ENCODE results near the gene DNAH14.

GRCh38 chr1:224959115-224959514 lies 29.6 kb downstream of the DNAH14 start:
- TF ChIP-seq CTCF (IDR thresholded peaks at IDR 0.05) (no peak), POLR2A (IDR thresholded peaks at IDR 0.05) (no peak)
